PC-3 (cell line): ENCODE results near the gene KLF11. TPM values are rescaled to one million over a fixed set of nuclear protein-coding genes. Genes with fewer than 3 reads are reported as not detected.
"Not testable (repeated sequence)": the region's sequence is repeated elsewhere in the genome, so short reads cannot be mapped to it uniquely, and the experiment has no call there.

Source experiments
- ATAC-seq: fragments of 200-7000 bp; cut with Tn5 transposase; 2 replicates; pipeline ENCODE4 v1.9.1; 2020; ENCODE audit warnings: mild to moderate bottlenecking, moderate library complexity
- BruUV-seq: library from RNA; stranded (reverse); fragments of 400-500 nt; replicated peaks from 2 replicates; lab custom pipeline; 2021; lab: Mats Ljungman, UMichigan
- CTCF ChIA-PET: fragments of 300-600 bp; sonication (Branson Sonifier 250); formaldehyde crosslinking; loops from one replicate; lab custom pipeline; 2022; ENCODE audit warnings: antibody characterized with exemption; lab: Charles Lee
- POLR2A ChIA-PET: fragments of 300-600 bp; sonication (Branson Sonifier 250); formaldehyde crosslinking; loops from one replicate; lab custom pipeline; 2022; ENCODE audit warnings: antibody characterized with exemption; ENCODE audit not compliant: unreplicated experiment; lab: Charles Lee
- DNase-seq: peaks from one replicate; pipeline ENCODE4 v3.0.0-alpha.2; 2015
- H2AFZ ChIP-seq: fragments of 300-600 bp; sonication (generic); 2 replicates; pipeline ENCODE4 v1.6.0; 2016; ENCODE audit warnings: antibody characterized with exemption, low read length
- H3F3A ChIP-seq: fragments of 300-600 bp; sonication (generic); one replicate; pipeline ENCODE4 v1.6.0; 2017; ENCODE audit warnings: antibody characterized with exemption, low read length, control low read depth, mild to moderate bottlenecking; ENCODE audit not compliant: unreplicated experiment
- H3K27ac ChIP-seq: fragments of 300-600 bp; sonication (generic); 2 replicates; pipeline ENCODE4 v1.5.1; 2016; ENCODE audit warnings: mild to moderate bottlenecking, low read length
- H3K27me3 ChIP-seq: fragments of 300-600 bp; sonication (generic); 2 replicates; pipeline ENCODE4 v1.6.1; 2016; ENCODE audit warnings: low read length, mixed read lengths
- H3K36me3 ChIP-seq: fragments of 300-600 bp; sonication (generic); 2 replicates; pipeline ENCODE4 v1.6.1; 2016; ENCODE audit warnings: low read depth, mixed run types, low read length, mixed read lengths
- H3K4me1 ChIP-seq: fragments of 300-600 bp; sonication (generic); 2 replicates; pipeline ENCODE4 v1.5.1; 2016; ENCODE audit warnings: low read length; ENCODE audit not compliant: insufficient read depth
- H3K4me2 ChIP-seq: fragments of 300-600 bp; sonication (generic); 2 replicates; pipeline ENCODE4 v1.6.0; 2016; ENCODE audit warnings: low read length
- H3K4me3 ChIP-seq: fragments of 300-600 bp; sonication (generic); 2 replicates; pipeline ENCODE4 v1.5.1; 2016; ENCODE audit warnings: mild to moderate bottlenecking, low read length, mixed read lengths
- H3K79me2 ChIP-seq: fragments of 300-600 bp; sonication (generic); 2 replicates; pipeline ENCODE4 v1.6.1; 2017; ENCODE audit warnings: low read length, mixed read lengths
- H3K9ac ChIP-seq: fragments of 300-600 bp; sonication (generic); 2 replicates; pipeline ENCODE4 v1.6.0; 2016; ENCODE audit warnings: mild to moderate bottlenecking, low read length
- H3K9me2 ChIP-seq: fragments of 300-600 bp; sonication (generic); replicated peaks from 2 replicates; pipeline ENCODE4 v1.6.1; 2016; ENCODE audit warnings: mixed run types, low read length, mixed read lengths
- H3K9me3 ChIP-seq: fragments of 300-600 bp; sonication (generic); 2 replicates; pipeline ENCODE4 v1.6.1; 2016; ENCODE audit warnings: low read length, mixed read lengths
- H4K20me1 ChIP-seq: fragments of 300-600 bp; sonication (generic); 2 replicates; pipeline ENCODE4 v1.6.1; 2016; ENCODE audit warnings: low read length, mixed read lengths
- CTCF ChIP-seq: fragments of 300-600 bp; sonication (generic); conservative IDR thresholded peaks from 2 replicates; pipeline ENCODE4 v1.5.1; 2017; ENCODE audit warnings: antibody characterized with exemption, low read depth, mild to moderate bottlenecking, low read length
- EZH2 ChIP-seq: fragments of 300-600 bp; sonication (generic); IDR thresholded peaks from one replicate; pipeline ENCODE4 v1.6.1; 2017; ENCODE audit warnings: antibody characterized with exemption, mild to moderate bottlenecking, low read length; ENCODE audit not compliant: unreplicated experiment
- EZH2phosphoT487 ChIP-seq: fragments of 300-600 bp; sonication (generic); IDR thresholded peaks from 2 replicates; pipeline ENCODE4 v1.6.1; 2018; ENCODE audit warnings: mild to moderate bottlenecking, antibody characterized with exemption, low read length, borderline replicate concordance
- intact Hi-C: fragments of 100-400 bp; cut with micrococcal nuclease; formaldehyde crosslinking; loops from 2 replicates; pipeline ENCODE4 v1.9.0; 2023
- total RNA-seq: library from RNA; depleted of rRNA; stranded (reverse); fragments of >200 nt; gene quantifications from 2 replicates; pipeline ENCODE4 v1.2.3, GENCODE V29; 2014

KLF11 gene
- total RNA-seq, 1 experiment from 2014 or later: 13.4 TPM

- no peaks in the 10 kb centered on the region for H3F3A ChIP-seq
- no peak overlapping the region for H2AFZ ChIP-seq
- H3K4me1 ChIP-seq: no peaks in the 10 kb centered on the region
- no peaks in the 10 kb centered on the region for H4K20me1 ChIP-seq
- ATAC-seq (no peak; the same call in 1 of the 2 replicates), DNase-seq (no peak)
- no peak overlapping the region for H3K9ac ChIP-seq
- POLR2A ChIA-PET: no interaction called here
- H3K36me3 ChIP-seq: no peaks in the 10 kb centered on the region
- no peaks in the 10 kb centered on the region for H3K79me2 ChIP-seq
- TF ChIP-seq CTCF (no peak), EZH2phosphoT487 (no peak), EZH2 (no peak)
- H3K27me3 ChIP-seq: no peaks in the 10 kb centered on the region
- H3K9me2 ChIP-seq: no peaks in the 10 kb centered on the region
- CTCF ChIA-PET: no interaction called here
- no peak overlapping the region for H3K27ac ChIP-seq
- H3K4me3 ChIP-seq: no peak overlapping the region
- H3K9me3 ChIP-seq: no peaks in the 10 kb centered on the region
- intact Hi-C loops: loop anchor here (2.0 kb wide), 1 partner anchor 44 kb away; no protein-coding TSS in a partner anchor
- no peak overlapping the region for H3K4me2 ChIP-seq
- BruUV-seq: no TSS peak
Observed at GRCh38 chr2:10028988-10029874, 14.1 kb upstream of the KLF11 start.

- DNase-seq (no peak), ATAC-seq (no peak)
- Histone ChIP-seq H3K27ac (no peak overlapping the region), H3K36me3 (no peaks in the 10 kb centered on the region), H2AFZ (no peak overlapping the region), H3K9me2 (no peaks in the 10 kb centered on the region), H4K20me1 (no peaks in the 10 kb centered on the region), H3K4me2 (no peak overlapping the region), H3K4me1 (no peaks in the 10 kb centered on the region), H3F3A (no peaks in the 10 kb centered on the region), H3K79me2 (no peaks in the 10 kb centered on the region), H3K27me3 (no peaks in the 10 kb centered on the region), H3K9me3 (no peaks in the 10 kb centered on the region), H3K4me3 (no peak overlapping the region), H3K9ac (no peak overlapping the region)
- CTCF ChIA-PET: no interaction called here
- BruUV-seq: no TSS peak
- TF ChIP-seq EZH2: no peak
- TF ChIP-seq EZH2phosphoT487: no peak
- TF ChIP-seq CTCF: no peak
- intact Hi-C loops: loop anchor here (2.0 kb wide), 1 partner anchor 45 kb away; no protein-coding TSS in a partner anchor
- POLR2A ChIA-PET: no interaction called here
Observed at GRCh38 chr2:10029875-10030223, 13.5 kb upstream of the KLF11 start.

DNA sequence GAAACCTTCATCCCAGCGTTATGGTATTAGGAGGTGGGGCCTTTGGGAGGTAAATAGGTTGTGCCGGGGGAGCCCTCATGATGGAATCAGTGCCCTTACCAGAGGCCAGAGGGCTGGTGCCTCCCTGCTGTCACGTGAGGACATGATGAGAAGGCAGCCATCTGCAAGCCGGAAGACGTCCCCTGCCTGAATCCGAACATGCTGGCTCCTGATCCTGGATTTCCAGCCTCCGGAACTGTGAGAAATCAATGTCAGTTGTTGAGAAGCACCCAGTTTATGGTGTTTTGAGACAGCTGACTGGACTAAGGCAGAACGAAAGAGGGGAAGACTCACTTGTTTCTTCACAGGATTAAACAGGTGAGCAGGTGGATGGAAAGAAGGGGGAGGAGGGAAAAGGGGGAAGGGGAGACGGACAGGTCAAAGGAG lies 13.0 kb upstream of the KLF11 start:
- Histone ChIP-seq H3K27me3 (no peaks in the 10 kb centered on the region), H3K4me2 (no peak overlapping the region), H2AFZ (no peak overlapping the region), H3K9me2 (no peaks in the 10 kb centered on the region), H3K9me3 (no peaks in the 10 kb centered on the region), H3K79me2 (no peaks in the 10 kb centered on the region), H3K4me3 (no peak overlapping the region), H3K36me3 (no peaks in the 10 kb centered on the region), H3F3A (no peaks in the 10 kb centered on the region), H3K4me1 (no peaks in the 10 kb centered on the region), H4K20me1 (no peaks in the 10 kb centered on the region), H3K27ac (no peak overlapping the region), H3K9ac (no peak overlapping the region)
- no peak for TF ChIP-seq CTCF
- TF ChIP-seq EZH2: no peak
- TF ChIP-seq EZH2phosphoT487: no peak
- ChIA-PET CTCF (interaction anchor here (1.1 kb wide), 1 partner anchor 46 kb away, joined by 6 read pairs; no protein-coding TSS in a partner anchor), POLR2A (no interaction called here)
- no peak for DNase-seq
- intact Hi-C loops: no loop called here
- ATAC-seq: no peak
- BruUV-seq: no TSS peak

- intact Hi-C loops, H3K9me2 ChIP-seq, H3K4me2 ChIP-seq, H3K36me3 ChIP-seq, POLR2A ChIA-PET, H3K4me1 ChIP-seq, H3K9me3 ChIP-seq, H3K9ac ChIP-seq, H3K27me3 ChIP-seq, H3K4me3 ChIP-seq, H3K79me2 ChIP-seq, BruUV-seq, H3K27ac ChIP-seq, H3F3A ChIP-seq, DNase-seq, ATAC-seq, H2AFZ ChIP-seq, H4K20me1 ChIP-seq: not testable (repeated sequence)
- CTCF ChIA-PET: interaction anchor here (0.6 to 1.1 kb wide), 2 partner anchors 46 to 67 kb away, joined by 3 to 6 read pairs; no protein-coding TSS in a partner anchor
Observed at GRCh38 chr2:10030798-10031197, 12.6 kb upstream of the KLF11 start.
